Activated T-cell treated with anti-CD3 and anti-CD28 coated beads for 4 hours (primary cell): ENCODE results near the gene RASSF8.

Experiments
- DNase-seq: peaks from one replicate; pipeline ENCODE4 v3.0.0-alpha.2; 2020

RASSF8 gene

GRCh38 chr12:25962932-25963525 is 4.5 kb downstream of the RASSF8 start:
- no peak for DNase-seq

GRCh38 chr12:25965682-25966081 is 7.2 kb downstream of the RASSF8 start:
- DNase-seq: no peak

- DNase-seq: no peak
These were observed 11.6 kb downstream of the RASSF8 start for GRCh38 chr12:25970082-25970481.

DNA sequence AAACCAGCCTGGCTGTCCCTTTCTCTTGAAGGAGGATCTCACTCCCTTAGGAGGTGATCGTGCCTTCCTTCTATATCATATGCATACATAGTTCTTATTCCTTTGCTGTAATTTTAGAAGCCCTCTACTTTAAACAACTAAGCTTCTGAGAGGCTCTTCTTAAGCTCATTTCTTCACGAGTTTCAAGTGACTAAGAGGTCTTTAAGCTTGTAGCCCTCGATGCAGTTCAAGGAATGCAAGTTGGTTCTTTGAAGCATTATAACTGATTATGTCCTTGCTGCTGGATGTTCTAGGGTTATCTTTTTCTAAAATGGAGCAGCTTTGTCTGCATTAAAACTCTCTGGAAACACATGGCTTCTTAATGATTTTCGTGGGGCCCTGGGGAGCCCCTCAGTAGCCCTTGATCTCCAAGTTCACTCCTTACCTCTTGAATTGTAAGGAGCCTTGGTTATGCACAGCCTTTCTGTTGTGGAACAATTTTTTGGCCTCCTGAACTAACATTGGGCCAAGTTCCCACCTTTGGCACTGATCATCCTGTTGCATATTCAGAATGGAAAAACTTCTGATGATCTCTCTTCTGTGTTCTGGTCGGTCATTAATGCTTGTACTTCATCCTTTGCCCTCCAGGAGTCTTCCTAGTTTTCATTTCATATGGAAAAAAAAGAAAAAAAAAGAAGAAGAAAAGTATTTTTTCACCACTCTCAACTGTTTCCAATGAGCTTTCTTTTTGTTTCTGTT is 12.6 kb downstream of the RASSF8 start:
- DNase-seq: no peak

DNA sequence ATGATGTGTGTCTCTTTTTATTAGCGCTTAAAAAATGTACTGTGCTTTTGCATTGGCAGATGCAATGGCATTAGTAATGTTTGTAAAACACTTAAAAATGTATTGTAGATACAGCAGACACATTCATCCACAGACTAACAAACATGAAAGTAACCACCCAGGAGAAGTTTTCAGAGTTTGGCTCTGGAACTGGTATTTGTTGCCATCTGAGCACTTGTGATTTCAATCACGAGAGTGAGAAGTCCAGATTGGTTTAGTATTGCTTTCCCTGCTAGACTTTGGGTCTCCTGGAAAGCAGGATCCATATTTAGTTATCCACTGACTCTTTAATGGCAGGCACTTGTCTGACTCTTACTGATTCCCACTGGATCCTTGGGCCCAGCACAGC is 13.2 kb downstream of the RASSF8 start:
- no peak for DNase-seq

DNA sequence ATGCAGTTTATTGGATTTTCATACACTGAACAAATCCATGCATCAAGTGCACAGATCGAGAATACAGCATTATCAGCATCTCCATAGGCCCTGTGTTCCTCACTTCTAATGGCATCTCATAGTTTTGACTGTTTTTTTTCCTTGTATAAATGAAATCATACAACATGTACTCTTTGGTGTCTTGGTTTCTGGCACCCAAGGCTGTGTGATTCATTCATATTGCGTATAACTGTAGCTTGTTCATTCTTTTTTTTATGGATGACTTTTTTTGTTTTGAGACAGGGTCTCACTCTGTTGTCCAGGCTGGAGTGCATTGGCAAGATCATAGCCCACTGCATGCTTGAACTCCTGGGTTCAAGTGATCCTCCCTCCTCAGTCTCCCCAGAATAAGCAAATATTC is 14.3 kb downstream of the RASSF8 start:
- no peak for DNase-seq

GRCh38 chr12:25975179-25975578 is 16.7 kb downstream of the RASSF8 start:
- no peak for DNase-seq

- DNase-seq: no peak
These were observed 17.2 kb downstream of the RASSF8 start for GRCh38 chr12:25975682-25976081.

DNA sequence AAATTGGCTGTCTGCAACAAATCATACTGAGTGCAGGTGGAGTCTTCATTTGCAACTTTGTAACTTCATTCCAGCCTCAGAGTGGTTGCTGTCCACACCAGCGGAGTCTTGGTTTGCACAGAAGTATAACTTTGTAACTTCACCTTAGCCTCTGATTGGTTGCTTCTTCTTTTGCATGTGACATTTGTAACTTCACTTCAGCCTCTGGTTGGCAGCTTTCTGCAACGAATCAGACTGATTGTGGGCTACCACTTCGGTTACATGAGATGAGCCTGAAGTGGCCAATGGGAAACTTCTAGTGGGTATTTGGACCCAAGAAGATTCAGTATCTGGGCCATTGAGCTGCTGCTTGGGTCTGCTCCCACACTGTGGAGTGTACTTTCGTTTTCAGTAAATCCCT is 17.8 kb downstream of the RASSF8 start:
- no peak for DNase-seq

DNA sequence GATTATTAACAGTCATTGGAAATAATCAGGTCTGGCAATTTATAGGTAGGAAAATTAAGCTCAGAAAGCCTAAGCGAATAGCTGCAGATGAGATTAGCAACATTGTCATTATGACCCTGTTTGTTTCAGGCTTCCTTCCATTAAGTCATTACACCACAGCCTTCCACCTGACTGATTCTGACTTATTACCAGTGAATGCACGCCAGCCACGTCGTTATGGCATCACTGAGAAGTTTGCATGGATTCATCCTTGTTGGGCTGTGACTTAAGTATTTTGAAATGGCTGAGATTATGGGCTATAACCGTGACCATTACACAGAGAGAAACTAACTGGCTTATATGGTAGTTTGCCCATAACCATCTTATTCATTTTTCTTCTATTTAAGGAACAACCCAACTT is 18.6 kb downstream of the RASSF8 start:
- no peak for DNase-seq

GRCh38 chr12:25979059-25979458 is 20.6 kb downstream of the RASSF8 start:
- no peak for DNase-seq

GRCh38 chr12:25979563-25979962 is 21.1 kb downstream of the RASSF8 start:
- DNase-seq: no peak

GRCh38 chr12:25980035-25980434 is 21.6 kb downstream of the RASSF8 start:
- no peak for DNase-seq

DNA sequence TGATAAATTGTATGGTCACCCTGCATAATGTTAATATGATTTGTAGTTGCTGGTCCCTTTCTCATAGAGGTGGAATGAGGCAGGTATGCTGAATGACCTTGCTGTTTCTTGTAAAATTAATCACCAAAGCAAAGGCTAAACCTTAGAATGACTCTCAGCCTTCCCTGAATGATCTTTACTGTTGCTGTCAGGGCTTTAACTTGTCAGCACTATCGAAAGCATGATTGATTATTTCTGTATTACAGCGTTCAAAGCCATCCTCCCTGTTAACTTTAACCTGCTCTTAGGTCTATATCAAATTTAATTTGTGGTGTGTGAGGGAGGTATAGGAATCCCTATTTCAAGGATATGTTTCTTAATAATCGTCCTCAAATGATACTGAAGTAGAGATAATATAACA is 23.1 kb downstream of the RASSF8 start:
- no peak for DNase-seq

DNA sequence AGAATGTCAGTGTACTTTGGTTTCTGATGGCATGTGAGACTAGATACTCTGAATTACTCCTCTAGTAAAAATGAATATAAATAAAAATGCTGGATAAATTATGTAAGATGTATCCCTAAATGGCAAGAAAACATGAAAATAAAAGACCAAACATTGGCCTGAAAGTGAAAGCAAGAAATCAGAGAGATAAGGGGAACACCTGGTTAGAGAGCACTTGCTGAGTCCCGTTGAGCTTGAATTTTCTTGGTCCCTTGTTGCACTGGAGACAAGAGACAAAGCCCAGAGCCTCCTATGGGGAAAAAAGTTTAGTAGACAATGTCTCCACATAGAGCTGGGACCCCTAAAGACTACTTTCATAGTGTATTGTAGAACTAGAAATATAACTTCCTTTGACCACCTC is 23.9 kb downstream of the RASSF8 start:
- DNase-seq: no peak

DNA sequence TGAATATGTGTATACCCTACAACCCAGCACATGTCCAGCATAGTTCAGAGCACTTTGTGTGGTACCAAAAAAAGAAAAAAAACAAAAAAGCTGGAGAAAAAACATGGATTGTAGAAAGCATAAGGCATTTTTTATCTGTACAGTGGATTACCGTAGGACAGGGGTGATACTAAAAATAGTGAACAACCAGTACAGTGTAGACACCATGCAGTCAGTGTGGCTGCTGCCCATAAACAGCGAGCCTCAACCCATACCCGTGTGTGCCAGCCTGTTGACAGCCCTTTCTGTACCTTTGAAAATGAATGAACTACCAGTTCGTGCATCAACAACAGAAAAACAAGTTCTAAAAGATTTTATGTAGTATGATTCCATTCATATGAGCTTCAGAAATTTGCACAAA is 25.1 kb downstream of the RASSF8 start:
- no peak for DNase-seq

- DNase-seq: no peak
These were observed 26.3 kb downstream of the RASSF8 start for GRCh38 chr12:25984759-25985158.

DNA sequence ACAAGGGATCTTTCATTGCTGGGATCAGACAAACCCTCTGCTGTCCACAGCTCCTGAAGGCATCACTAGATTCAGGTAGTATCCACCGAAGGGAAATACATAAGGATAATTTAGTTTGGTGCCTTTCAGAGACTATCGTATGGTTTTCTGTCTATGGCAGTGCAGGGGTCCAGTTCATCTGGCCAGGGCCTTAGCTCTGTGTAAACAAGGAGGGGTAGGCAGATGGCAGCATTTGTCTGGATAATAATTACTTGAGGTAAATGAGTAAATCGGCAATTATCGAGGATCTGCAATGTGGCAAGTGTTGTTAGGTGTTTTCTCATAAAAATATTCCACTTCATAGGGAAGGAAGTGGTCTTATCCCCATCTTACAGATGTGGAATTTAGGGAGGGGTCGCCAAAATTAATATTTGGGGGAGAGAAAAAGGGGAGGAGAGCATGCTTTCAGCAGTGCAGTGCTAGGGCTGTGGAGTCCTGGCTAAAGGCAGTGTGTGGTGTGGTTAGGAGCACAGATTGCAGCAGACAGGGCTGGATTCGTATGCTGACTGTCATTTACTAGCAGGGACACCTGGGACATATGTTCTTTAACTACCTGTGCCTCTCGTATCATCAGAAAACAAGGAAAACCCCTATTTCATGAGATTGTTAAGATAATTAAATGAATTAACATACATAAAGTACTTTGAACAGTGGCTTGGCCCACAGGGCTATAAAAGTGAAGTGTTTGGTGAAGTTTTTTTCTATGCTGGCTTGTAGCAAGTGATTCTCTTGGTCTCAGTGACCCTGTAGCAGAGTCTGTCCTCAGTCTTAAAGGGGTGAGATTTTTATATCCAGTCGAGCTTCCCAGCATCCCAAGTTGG is 27.1 kb downstream of the RASSF8 start:
- DNase-seq: no peak

DNA sequence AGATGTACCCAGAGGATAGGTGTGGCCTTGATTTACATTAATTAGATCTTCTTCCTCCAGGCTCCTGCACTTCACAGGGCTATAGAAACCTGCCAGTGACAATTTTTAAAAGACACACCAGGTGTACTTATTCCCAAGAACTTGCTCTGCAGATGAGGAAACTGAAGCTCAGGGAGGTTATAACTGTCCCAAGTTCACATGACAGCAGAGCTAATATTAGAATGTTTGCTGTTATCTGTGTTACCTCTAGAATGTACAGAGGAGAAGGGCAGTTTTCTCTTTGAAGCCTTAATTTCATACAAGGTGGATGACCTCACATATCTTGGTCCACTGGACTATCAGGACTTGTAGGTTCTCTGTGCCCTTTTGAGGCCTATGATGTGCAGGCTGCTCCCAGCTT is 27.7 kb downstream of the RASSF8 start:
- DNase-seq: no peak

DNA sequence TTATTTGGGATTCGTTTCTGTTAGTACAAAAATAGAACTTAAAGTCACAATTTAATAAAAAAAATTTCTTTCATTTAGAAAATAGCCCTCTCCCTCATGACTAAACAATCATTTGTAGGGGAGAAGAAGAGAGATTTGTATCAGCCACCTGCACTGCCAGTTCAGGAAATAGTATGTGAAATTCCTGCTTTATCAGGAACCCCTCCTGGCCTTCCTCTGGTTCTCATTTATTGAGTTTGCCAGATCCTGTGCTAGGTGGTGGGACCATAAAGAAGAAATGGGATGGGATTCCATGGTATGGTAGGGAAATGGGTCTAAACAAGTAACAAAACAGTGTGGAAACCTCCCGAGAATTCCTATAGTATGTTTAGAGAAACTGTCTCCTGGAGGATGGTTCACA is 30.0 kb downstream of the RASSF8 start:
- no peak for DNase-seq

DNA sequence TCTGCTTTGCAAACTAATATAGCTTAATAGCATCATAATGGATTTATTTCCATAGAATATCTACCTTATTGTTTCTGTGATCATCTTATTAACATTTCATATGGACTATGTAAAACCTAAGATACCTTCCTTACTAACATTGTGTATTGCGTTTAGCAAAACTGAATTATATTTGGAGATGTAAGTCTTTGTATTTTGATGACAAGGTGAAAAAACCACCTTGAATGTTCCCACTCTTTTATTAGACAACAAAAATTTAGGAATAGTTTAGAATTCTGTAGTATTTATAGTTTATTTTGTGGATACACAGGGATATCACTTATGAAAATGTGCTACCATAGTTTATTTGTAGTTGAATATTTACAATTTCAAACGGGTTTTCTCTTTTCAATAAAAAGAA is 32.0 kb downstream of the RASSF8 start:
- no peak for DNase-seq

- DNase-seq: no peak
These were observed 33.7 kb downstream of the RASSF8 start for GRCh38 chr12:25992026-25992782.

DNA sequence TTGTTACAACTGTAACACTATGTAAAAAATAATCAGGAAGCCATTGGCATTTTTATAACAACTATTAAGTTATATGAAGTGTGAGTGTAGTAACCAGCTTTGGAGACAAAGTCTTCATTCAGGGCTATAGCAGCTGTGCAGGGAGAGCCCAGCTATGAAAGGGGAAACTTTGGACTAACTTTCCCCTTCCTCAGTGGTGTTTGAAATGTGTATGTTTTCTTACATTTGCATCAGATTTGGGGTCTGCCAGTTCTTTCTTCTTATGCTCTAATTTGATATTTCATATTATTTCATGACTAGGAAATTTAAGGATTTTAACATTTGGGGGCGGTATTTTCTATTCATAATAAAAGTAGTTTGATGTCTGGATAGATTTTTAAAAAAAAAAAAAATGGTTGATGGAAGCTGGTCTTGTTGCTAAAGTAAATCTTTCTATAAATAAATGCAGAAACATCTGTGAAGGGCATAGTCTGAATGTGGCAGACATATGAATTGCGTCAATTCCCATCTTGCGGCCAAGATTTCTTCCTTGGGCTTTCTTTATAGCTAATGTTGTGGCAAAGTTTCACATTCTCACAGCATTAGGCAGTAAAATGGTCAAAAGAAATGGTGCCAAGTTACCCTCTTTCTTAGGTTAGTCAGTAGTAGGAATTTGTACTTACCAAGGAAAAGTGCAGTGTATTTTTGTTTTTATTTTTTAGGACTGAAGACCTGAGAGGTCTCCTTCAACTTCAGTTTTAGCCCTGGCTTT is 35.6 kb downstream of the RASSF8 start:
- DNase-seq: no peak
